ENCODE results near the gene EML6.

Gene EML6

DNA sequence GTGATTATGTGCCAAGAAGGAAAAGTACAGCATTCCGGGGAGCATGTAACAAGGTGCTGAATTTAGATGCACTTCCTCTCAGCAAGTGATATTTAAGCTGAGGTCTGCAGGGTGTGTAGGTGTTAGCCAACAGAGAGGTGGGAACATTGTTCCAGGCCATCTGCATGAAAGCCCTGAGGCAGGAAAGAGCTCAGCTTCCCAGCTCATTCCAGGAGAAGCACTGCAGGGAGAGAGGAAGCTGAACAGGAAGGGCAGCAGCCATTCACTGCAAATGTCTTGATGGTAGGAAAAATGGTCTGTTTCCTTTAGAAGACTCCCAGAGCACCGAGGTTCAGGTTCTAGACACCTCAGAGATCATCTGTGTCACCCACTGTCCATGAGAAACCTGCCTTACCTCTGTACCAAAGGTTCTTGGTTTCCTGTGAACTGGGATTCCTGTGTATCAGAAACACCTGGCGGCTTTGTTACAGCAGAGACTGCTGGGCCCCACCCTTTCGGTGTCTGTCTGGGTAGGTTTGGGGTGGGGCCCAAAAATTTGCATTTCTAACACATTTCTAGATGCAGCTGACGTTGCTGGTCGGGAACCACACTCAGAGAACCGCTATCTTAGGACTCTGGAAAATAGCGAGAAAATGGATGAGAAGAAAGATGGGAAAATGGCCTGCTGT lies 242.8 kb downstream of the EML6 start:
- no peaks in the 10 kb centered on the region for H3K9me3 Mint-ChIP-seq
- peaks cover 16 to 41% of the 10 kb centered on the region in 2 donors for H3K4me1 Mint-ChIP-seq (ENCODE audit: low read depth in 2 of 2)
- H3K27ac Mint-ChIP-seq = peak overlapping the region in 1 of 2 donors; percentile 77
- ATAC-seq (replicated peaks) (peak; percentile 21), DNase-seq (no peak)
- peaks cover 5% of the 10 kb centered on the region for H3K36me3 Mint-ChIP-seq (ENCODE audit: insufficient read depth)
- H3K27me3 Mint-ChIP-seq = no peaks in the 10 kb centered on the region
- H3K4me3 Mint-ChIP-seq = peak overlapping the region in 1 of 2 donors; percentile 56

DNA sequence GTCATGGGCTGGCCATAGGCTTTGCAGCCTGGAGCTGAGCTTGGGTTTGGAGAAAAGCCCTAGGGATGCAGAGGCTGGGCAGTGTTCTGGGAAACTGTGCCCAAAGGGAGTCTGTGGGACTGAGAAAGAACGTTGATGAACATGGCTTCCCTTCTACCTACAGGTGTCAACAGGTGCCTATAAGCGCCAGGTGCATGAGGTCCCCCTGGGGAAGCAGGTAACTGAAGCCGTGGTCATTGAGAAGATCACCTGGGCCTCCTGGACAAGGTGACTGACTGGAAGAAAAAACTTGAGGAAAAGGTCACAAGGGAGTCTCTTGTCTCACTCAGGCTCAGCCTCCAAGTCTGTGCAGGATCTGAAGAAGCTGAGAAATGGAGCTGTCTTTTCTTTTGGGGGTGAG lies 243.4 kb downstream of the EML6 start:
- H3K36me3 Mint-ChIP-seq (ENCODE audit: insufficient read depth) = peaks cover 5% of the 10 kb centered on the region
- DNase-seq (no peak), ATAC-seq (replicated peaks) (no peak)
- H3K4me3 Mint-ChIP-seq = peak overlapping the region in 1 of 2 donors; percentile 56
- H3K27me3 Mint-ChIP-seq = no peaks in the 10 kb centered on the region
- peaks cover 16 to 41% of the 10 kb centered on the region in 2 donors for H3K4me1 Mint-ChIP-seq (ENCODE audit: low read depth in 2 of 2)
- H3K9me3 Mint-ChIP-seq = no peaks in the 10 kb centered on the region
- H3K27ac Mint-ChIP-seq = peak overlapping the region in 1 of 2 donors; percentile 77

DNA sequence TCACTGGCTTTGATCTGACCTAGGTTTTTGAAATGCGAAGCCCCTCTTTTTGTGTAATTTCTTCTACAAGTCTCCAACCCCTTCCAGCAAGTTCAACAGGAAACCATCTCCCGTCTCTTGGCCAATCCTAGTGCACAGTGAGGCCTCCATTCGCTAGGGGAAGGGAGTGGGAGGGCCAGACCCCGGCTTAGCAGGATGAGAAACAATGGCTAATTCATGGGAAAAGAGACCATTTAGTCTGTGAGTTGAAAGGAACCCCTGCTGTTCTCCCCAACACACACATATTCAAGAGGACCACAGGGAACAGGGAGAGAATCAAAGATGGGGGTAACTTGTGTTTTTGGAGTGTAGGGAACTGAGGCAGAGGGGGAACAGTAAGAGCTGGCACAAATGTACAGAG lies 243.8 kb downstream of the EML6 start:
- H3K27ac Mint-ChIP-seq = peak overlapping the region; percentile 2 to 77

GRCh38 chr2:54967759-54968365 lies 244.4 kb downstream of the EML6 start:
- Mint-ChIP-seq H3K27ac (peak overlapping the region; percentile 2 to 77), H3K9me3 (no peaks in the 10 kb centered on the region), H3K4me1 (ENCODE audit: low read depth in 2 of 2) (peaks cover 16 to 44% of the 10 kb centered on the region in 2 donors), H3K36me3 (ENCODE audit: insufficient read depth) (peaks cover 6% of the 10 kb centered on the region), H3K4me3 (no peak overlapping the region), H3K27me3 (no peaks in the 10 kb centered on the region)
- DNase-seq (no peak), ATAC-seq (replicated peaks) (no peak)

More for the DNA sequence above, 243.8 kb downstream of the EML6 start:
- no peaks in the 10 kb centered on the region for H3K9me3 Mint-ChIP-seq
- DNase-seq (no peak), ATAC-seq (replicated peaks) (no peak)
- peaks cover 5% of the 10 kb centered on the region for H3K36me3 Mint-ChIP-seq (ENCODE audit: insufficient read depth)
- no peak overlapping the region for H3K4me3 Mint-ChIP-seq
- H3K27me3 Mint-ChIP-seq = no peaks in the 10 kb centered on the region
- peaks cover 16 to 41% of the 10 kb centered on the region in 2 donors for H3K4me1 Mint-ChIP-seq (ENCODE audit: low read depth in 2 of 2)

- peaks cover 10% of the 10 kb centered on the region for H3K36me3 Mint-ChIP-seq (ENCODE audit: insufficient read depth)
- H3K27me3 Mint-ChIP-seq = no peaks in the 10 kb centered on the region
- DNase-seq (no peak), ATAC-seq (replicated peaks) (no peak)
- H3K4me3 Mint-ChIP-seq = no peak overlapping the region
- H3K4me1 Mint-ChIP-seq (ENCODE audit: low read depth in 2 of 2) = peaks cover 16 to 47% of the 10 kb centered on the region in 2 donors
- H3K9me3 Mint-ChIP-seq = no peaks in the 10 kb centered on the region
- peak overlapping the region; percentile 35 to 57 for H3K27ac Mint-ChIP-seq
Observed at GRCh38 chr2:54968561-54969218, 245.2 kb downstream of the EML6 start.

GRCh38 chr2:54969295-54969939 lies 246.0 kb downstream of the EML6 start:
- Mint-ChIP-seq H3K4me1 (ENCODE audit: low read depth in 2 of 2) (peaks cover 16 to 41% of the 10 kb centered on the region in 2 donors), H3K36me3 (ENCODE audit: insufficient read depth) (peaks cover 10% of the 10 kb centered on the region), H3K4me3 (no peak overlapping the region), H3K9me3 (no peaks in the 10 kb centered on the region), H3K27me3 (no peaks in the 10 kb centered on the region), H3K27ac (peak overlapping the region in 1 of 2 donors; percentile 35)
- DNase-seq (no peak), ATAC-seq (replicated peaks) (no peak)

DNA sequence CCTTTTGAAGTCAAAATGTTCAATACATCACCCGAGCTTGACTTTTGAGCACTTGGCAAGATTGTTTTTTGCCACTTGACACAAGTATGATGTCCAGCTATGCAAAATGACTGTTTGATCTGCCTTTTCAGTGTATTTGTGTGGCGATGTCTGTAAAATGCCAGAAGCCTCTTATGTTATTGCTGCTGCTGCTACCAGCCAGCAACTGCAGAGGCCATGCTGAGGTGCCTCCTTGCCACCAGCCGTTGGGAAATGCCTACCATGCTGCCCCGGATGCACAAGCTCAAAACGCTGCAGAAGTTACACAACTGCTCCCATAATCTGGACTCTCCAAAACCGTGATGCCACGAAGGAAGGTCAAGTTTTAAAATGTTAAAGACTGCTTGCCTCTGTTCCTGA lies 246.5 kb downstream of the EML6 start:
- Mint-ChIP-seq H3K9me3 (no peaks in the 10 kb centered on the region), H3K27me3 (no peaks in the 10 kb centered on the region), H3K27ac (peak overlapping the region in 1 of 2 donors; percentile 49), H3K4me3 (no peak overlapping the region), H3K36me3 (ENCODE audit: insufficient read depth) (peaks cover 10% of the 10 kb centered on the region), H3K4me1 (ENCODE audit: low read depth in 2 of 2) (peaks cover 16 to 41% of the 10 kb centered on the region in 2 donors)
- ATAC-seq (replicated peaks) = no peak
- DNase-seq = no peak

- Mint-ChIP-seq H3K27ac (peak overlapping the region in 1 of 2 donors; percentile 67), H3K9me3 (no peaks in the 10 kb centered on the region), H3K27me3 (no peaks in the 10 kb centered on the region), H3K4me3 (no peak overlapping the region), H3K4me1 (ENCODE audit: low read depth in 2 of 2) (peaks cover 17 to 41% of the 10 kb centered on the region in 2 donors), H3K36me3 (ENCODE audit: insufficient read depth) (peaks cover 12% of the 10 kb centered on the region)
- ATAC-seq (replicated peaks) = no peak
- DNase-seq = no peak
Observed at GRCh38 chr2:54975175-54975574, 251.7 kb downstream of the EML6 start.

- no peak overlapping the region for H3K4me3 Mint-ChIP-seq
- no peaks in the 10 kb centered on the region for H3K9me3 Mint-ChIP-seq
- H3K4me1 Mint-ChIP-seq (ENCODE audit: low read depth in 2 of 2) = peaks cover 21 to 46% of the 10 kb centered on the region in 2 donors
- no peaks in the 10 kb centered on the region for H3K27me3 Mint-ChIP-seq
- DNase-seq (no peak), ATAC-seq (replicated peaks) (no peak)
- peaks cover 12% of the 10 kb centered on the region for H3K36me3 Mint-ChIP-seq (ENCODE audit: insufficient read depth)
- peak overlapping the region in 1 of 2 donors; percentile 67 for H3K27ac Mint-ChIP-seq
Observed at GRCh38 chr2:54975598-54976492, 252.4 kb downstream of the EML6 start.

DNA sequence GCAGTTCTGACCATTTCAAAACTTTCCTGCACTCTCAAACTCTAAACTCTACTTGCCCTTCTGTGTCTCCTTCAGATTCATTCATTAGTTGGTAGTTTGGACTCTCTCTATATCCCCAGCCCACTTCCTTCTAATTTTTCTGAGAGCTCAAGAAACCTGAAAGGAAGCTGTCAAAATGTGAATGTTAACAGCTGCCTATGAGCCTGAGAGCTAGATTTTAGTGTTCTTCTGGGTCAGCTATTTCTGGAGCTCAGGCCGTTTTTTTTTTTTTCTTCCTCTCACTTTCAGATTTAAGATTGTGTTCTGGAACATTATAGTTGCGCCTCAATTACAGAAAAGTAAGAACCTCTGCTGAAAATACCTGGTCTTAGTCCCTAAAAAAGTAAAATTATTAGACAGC lies 253.7 kb downstream of the EML6 start:
- peaks cover 21 to 50% of the 10 kb centered on the region in 2 donors for H3K4me1 Mint-ChIP-seq (ENCODE audit: low read depth in 2 of 2)
- H3K9me3 Mint-ChIP-seq = no peaks in the 10 kb centered on the region
- peak overlapping the region; percentile 46 to 67 for H3K27ac Mint-ChIP-seq
- no peak overlapping the region for H3K4me3 Mint-ChIP-seq
- no peaks in the 10 kb centered on the region for H3K27me3 Mint-ChIP-seq
- DNase-seq (no peak), ATAC-seq (replicated peaks) (no peak)
- peaks cover 16% of the 10 kb centered on the region for H3K36me3 Mint-ChIP-seq (ENCODE audit: insufficient read depth)

GRCh38 chr2:54979321-54980044 lies 256.0 kb downstream of the EML6 start:
- Mint-ChIP-seq H3K27me3 (no peaks in the 10 kb centered on the region), H3K4me1 (ENCODE audit: low read depth in 2 of 2) (peaks cover 32 to 58% of the 10 kb centered on the region in 2 donors), H3K4me3 (no peak overlapping the region), H3K36me3 (ENCODE audit: insufficient read depth) (peaks cover 16% of the 10 kb centered on the region), H3K9me3 (no peaks in the 10 kb centered on the region), H3K27ac (peak overlapping the region; percentile 47 to 51)
- ATAC-seq (replicated peaks) = no peak
- no peak for DNase-seq

- Mint-ChIP-seq H3K4me3 (no peak overlapping the region), H3K9me3 (no peaks in the 10 kb centered on the region), H3K27ac (no peak overlapping the region), H3K36me3 (ENCODE audit: insufficient read depth) (peaks cover 29% of the 10 kb centered on the region), H3K4me1 (ENCODE audit: low read depth in 2 of 2) (peaks cover 25 to 53% of the 10 kb centered on the region in 2 donors), H3K27me3 (no peaks in the 10 kb centered on the region)
- no peak for DNase-seq
- ATAC-seq (replicated peaks) = no peak
Observed at GRCh38 chr2:54981385-54981784, 257.9 kb downstream of the EML6 start.

Data from effector memory CD8-positive, alpha-beta T cell (primary cell).